ENCODE results near the gene CEPT1. TPM values are rescaled to one million over a fixed set of nuclear protein-coding genes. Genes with fewer than 3 reads are reported as not detected.

Gene CEPT1
- total RNA-seq, 1 donor from 2014 or later: 26.9 TPM

DNA sequence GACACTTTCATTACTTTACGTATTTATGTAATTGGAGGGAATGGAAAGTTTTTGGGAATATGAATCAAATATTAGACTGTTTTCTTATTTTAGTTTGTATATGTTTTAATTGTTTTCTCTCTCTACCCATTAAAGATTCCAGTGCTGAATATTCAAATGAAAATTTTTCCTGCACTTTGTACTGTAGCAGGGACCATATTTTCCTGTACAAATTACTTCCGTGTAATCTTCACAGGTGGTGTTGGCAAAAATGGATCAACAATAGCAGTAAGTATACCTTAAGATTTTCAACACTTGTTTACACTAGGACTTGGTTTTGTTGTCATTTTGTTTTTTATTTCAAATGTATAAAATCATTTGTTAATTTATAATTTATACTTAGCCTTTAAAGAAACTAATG, 42.0 kb downstream of the CEPT1 start:
- H3K27me3 Mint-ChIP-seq (ENCODE audit: low read depth, unreplicated experiment): no peaks in the 10 kb centered on the region
- no peaks in the 10 kb centered on the region for H3K4me1 Mint-ChIP-seq (ENCODE audit: low read depth, unreplicated experiment)
- H2AFZ ChIP-seq (ENCODE audit: low read depth, low read length): no peak overlapping the region
- no peak overlapping the region for H3K27ac ChIP-seq (ENCODE audit: low read depth, low read length)
- no peaks in the 10 kb centered on the region for H3K4me1 ChIP-seq (ENCODE audit: insufficient read depth, low read length)
- peaks cover 11% of the 10 kb centered on the region for H3K36me3 ChIP-seq (ENCODE audit: insufficient read depth, low read length)
- H3K4me3 ChIP-seq (ENCODE audit: insufficient read depth, low read depth, low read length): no peak overlapping the region
- no peak overlapping the region for H3K4me2 ChIP-seq (ENCODE audit: low read length)
- no peaks in the 10 kb centered on the region for H3K9me3 Mint-ChIP-seq (ENCODE audit: unreplicated experiment)
- DNase-seq (ENCODE audit: low read depth) (no peak), FAIRE-seq (no peak)
- H4K20me1 ChIP-seq (ENCODE audit: insufficient read depth, low read length): no peaks in the 10 kb centered on the region
- no peak overlapping the region for H3K4me3 Mint-ChIP-seq (ENCODE audit: unreplicated experiment)
- no peak overlapping the region for H3K27ac Mint-ChIP-seq (ENCODE audit: unreplicated experiment)
- H3K9me3 ChIP-seq (ENCODE audit: insufficient read depth, low read depth, low read length): no peaks in the 10 kb centered on the region
- no peak overlapping the region for H3K9ac ChIP-seq (ENCODE audit: low read length)
- peaks cover 9% of the 10 kb centered on the region for H3K36me3 Mint-ChIP-seq (ENCODE audit: low read depth, unreplicated experiment)
- no peaks in the 10 kb centered on the region for H3K79me2 ChIP-seq (ENCODE audit: insufficient read depth, low read length)
- TF ChIP-seq EZH2 (IDR thresholded peaks at IDR 0.05; ENCODE audit: insufficient read depth, low read length): no peak
- no peaks in the 10 kb centered on the region for H3K27me3 ChIP-seq (ENCODE audit: insufficient read depth, low read length)

DNA sequence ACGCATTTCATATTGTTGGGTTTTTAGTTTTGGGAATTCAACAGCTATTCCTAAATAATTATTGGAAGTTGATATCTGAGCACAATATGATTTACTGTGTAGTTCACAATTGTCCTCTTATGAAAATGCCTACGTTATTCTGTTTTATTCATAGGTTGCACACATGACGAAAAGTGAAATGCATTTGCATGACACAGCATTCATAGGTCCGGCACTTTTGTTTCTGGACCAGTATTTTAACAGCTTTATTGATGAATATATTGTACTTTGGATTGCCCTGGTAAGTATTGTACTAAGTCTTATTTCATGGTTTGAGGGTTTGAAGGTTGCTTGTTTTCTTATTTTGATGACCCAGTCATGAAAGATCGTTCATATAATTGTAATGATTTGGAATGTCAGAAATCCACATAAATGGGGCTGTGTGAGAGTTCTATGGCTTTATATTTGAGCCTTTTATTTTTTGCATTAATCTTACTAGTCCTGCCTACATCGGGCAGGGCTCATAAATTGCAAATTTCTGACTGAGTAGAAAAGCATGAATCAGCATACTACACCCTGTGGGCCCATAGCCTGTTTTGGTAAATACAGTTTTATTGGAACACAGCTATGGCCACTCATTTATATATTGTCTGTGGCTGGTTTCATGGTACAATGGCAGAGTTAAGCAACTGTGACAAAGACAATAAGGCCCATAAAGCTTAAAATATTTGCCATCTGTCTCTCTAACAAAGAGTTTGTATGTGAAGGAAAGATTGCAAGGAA, 43.5 kb downstream of the CEPT1 start:
- FAIRE-seq (no peak), DNase-seq (ENCODE audit: low read depth) (no peak)
- H3K27ac Mint-ChIP-seq (ENCODE audit: unreplicated experiment): no peak overlapping the region
- Histone ChIP-seq H3K4me1 (ENCODE audit: insufficient read depth, low read length) (no peaks in the 10 kb centered on the region), H3K4me3 (ENCODE audit: insufficient read depth, low read depth, low read length) (no peak overlapping the region), H4K20me1 (ENCODE audit: insufficient read depth, low read length) (no peaks in the 10 kb centered on the region), H3K4me2 (ENCODE audit: low read length) (no peak overlapping the region), H3K9me3 (ENCODE audit: insufficient read depth, low read depth, low read length) (no peaks in the 10 kb centered on the region), H3K27me3 (ENCODE audit: insufficient read depth, low read length) (no peaks in the 10 kb centered on the region), H3K9ac (ENCODE audit: low read length) (no peak overlapping the region), H3K27ac (ENCODE audit: low read depth, low read length) (no peak overlapping the region), H3K79me2 (ENCODE audit: insufficient read depth, low read length) (no peaks in the 10 kb centered on the region), H2AFZ (ENCODE audit: low read depth, low read length) (no peak overlapping the region), H3K36me3 (ENCODE audit: insufficient read depth, low read length) (peaks cover 11% of the 10 kb centered on the region)
- no peak for TF ChIP-seq EZH2 (IDR thresholded peaks at IDR 0.05; ENCODE audit: insufficient read depth, low read length)
- TF ChIP-seq, protein P1, sequence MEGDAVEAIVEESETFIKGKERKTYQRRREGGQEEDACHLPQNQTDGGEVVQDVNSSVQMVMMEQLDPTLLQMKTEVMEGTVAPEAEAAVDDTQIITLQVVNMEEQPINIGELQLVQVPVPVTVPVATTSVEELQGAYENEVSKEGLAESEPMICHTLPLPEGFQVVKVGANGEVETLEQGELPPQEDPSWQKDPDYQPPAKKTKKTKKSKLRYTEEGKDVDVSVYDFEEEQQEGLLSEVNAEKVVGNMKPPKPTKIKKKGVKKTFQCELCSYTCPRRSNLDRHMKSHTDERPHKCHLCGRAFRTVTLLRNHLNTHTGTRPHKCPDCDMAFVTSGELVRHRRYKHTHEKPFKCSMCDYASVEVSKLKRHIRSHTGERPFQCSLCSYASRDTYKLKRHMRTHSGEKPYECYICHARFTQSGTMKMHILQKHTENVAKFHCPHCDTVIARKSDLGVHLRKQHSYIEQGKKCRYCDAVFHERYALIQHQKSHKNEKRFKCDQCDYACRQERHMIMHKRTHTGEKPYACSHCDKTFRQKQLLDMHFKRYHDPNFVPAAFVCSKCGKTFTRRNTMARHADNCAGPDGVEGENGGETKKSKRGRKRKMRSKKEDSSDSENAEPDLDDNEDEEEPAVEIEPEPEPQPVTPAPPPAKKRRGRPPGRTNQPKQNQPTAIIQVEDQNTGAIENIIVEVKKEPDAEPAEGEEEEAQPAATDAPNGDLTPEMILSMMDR (IDR thresholded peaks at IDR 0.05; ENCODE audit: insufficient read depth, low read depth, low read length): no peak
- H3K9me3 Mint-ChIP-seq (ENCODE audit: unreplicated experiment): no peaks in the 10 kb centered on the region
- no peak overlapping the region for H3K4me3 Mint-ChIP-seq (ENCODE audit: unreplicated experiment)
- peaks cover 14% of the 10 kb centered on the region for H3K36me3 Mint-ChIP-seq (ENCODE audit: low read depth, unreplicated experiment)
- no peaks in the 10 kb centered on the region for H3K27me3 Mint-ChIP-seq (ENCODE audit: low read depth, unreplicated experiment)
- no peaks in the 10 kb centered on the region for H3K4me1 Mint-ChIP-seq (ENCODE audit: low read depth, unreplicated experiment)

DNA sequence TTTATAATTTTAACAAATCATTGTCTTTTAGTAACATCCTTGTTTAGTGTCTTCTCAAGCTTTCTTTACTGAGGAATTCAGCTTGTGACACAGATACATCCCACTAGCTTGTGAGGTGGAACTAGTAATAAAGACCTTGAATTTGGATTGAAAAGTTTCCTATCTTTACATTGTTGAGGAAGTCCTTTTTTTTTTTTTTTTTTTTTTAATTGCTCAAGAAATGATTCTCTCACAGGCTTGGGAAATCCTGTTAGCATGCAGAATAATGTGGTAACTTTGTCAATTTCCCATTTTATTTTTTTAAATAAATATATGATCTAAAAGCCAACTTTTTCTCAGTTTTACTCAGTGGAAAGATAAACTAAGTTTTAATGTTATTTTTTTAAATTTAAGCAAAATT, 44.6 kb downstream of the CEPT1 start:
- Histone ChIP-seq H4K20me1 (ENCODE audit: insufficient read depth, low read length) (no peaks in the 10 kb centered on the region), H3K4me1 (ENCODE audit: insufficient read depth, low read length) (no peaks in the 10 kb centered on the region), H3K9me3 (ENCODE audit: insufficient read depth, low read depth, low read length) (no peaks in the 10 kb centered on the region), H3K4me2 (ENCODE audit: low read length) (no peak overlapping the region), H3K4me3 (ENCODE audit: insufficient read depth, low read depth, low read length) (no peak overlapping the region), H3K27me3 (ENCODE audit: insufficient read depth, low read length) (no peaks in the 10 kb centered on the region), H2AFZ (ENCODE audit: low read depth, low read length) (no peak overlapping the region), H3K79me2 (ENCODE audit: insufficient read depth, low read length) (no peaks in the 10 kb centered on the region), H3K36me3 (ENCODE audit: insufficient read depth, low read length) (peaks cover 11% of the 10 kb centered on the region), H3K27ac (ENCODE audit: low read depth, low read length) (no peak overlapping the region), H3K9ac (ENCODE audit: low read length) (no peak overlapping the region)
- H3K9me3 Mint-ChIP-seq (ENCODE audit: unreplicated experiment): no peaks in the 10 kb centered on the region
- H3K36me3 Mint-ChIP-seq (ENCODE audit: low read depth, unreplicated experiment): peaks cover 21% of the 10 kb centered on the region
- H3K4me1 Mint-ChIP-seq (ENCODE audit: low read depth, unreplicated experiment): no peaks in the 10 kb centered on the region
- H3K27ac Mint-ChIP-seq (ENCODE audit: unreplicated experiment): no peak overlapping the region
- DNase-seq (ENCODE audit: low read depth): no peak
- TF ChIP-seq EZH2 (IDR thresholded peaks at IDR 0.05; ENCODE audit: insufficient read depth, low read length): no peak
- TF ChIP-seq, protein P1 (IDR thresholded peaks at IDR 0.05; ENCODE audit: insufficient read depth, low read depth, low read length): no peak
- no peak for FAIRE-seq
- H3K27me3 Mint-ChIP-seq (ENCODE audit: low read depth, unreplicated experiment): no peaks in the 10 kb centered on the region
- H3K4me3 Mint-ChIP-seq (ENCODE audit: unreplicated experiment): no peak overlapping the region

Data from astrocyte (in vitro differentiated cells and primary cell).